ENCODE measurements around the gene SH3BP4.

SH3BP4 gene

GRCh38 chr2:235095569-235095968 lies 143.8 kb downstream of the SH3BP4 start:
- DNase-seq: no peak

- DNase-seq: no peak
Measured at GRCh38 chr2:235096447-235096846, 144.6 kb downstream of the SH3BP4 start.

- no peak for DNase-seq
Measured at GRCh38 chr2:235097196-235097595, 145.4 kb downstream of the SH3BP4 start.

- no peak for DNase-seq
Measured at GRCh38 chr2:235098269-235098668, 146.5 kb downstream of the SH3BP4 start.

- no peak for DNase-seq
Measured at GRCh38 chr2:235098736-235099494, 147.1 kb downstream of the SH3BP4 start.

GRCh38 chr2:235102896-235103295 lies 151.1 kb downstream of the SH3BP4 start:
- DNase-seq: no peak
